AG09309 (cell line): ENCODE measurements around the gene VSIG10.

Experiments used
- DNase-seq: peaks from one replicate; pipeline ENCODE4 v3.0.0-alpha.2; 2010; ENCODE audit warnings: low read depth
- H3K4me3 ChIP-seq: 2 replicates; pipeline ENCODE4 v1.5.1; 2011; ENCODE audit warnings: mild to moderate bottlenecking, low read depth, low read length, moderate library complexity; ENCODE audit not compliant: control insufficient read depth
- CTCF ChIP-seq: IDR thresholded peaks from 2 replicates; pipeline ENCODE4 v1.5.1; 2011; ENCODE audit warnings: mild to moderate bottlenecking, low read depth, low read length, inconsistent platforms; ENCODE audit not compliant: insufficient read depth, control insufficient read depth; ENCODE audit errors: missing control alignments

The VSIG10 gene

GRCh38 chr12:118109088-118109487 is 5.3 kb upstream of the VSIG10 start:
- TF ChIP-seq CTCF: no peak
- H3K4me3 ChIP-seq: no peak overlapping the region
- no peak for DNase-seq

GRCh38 chr12:118107694-118108093 is 3.9 kb upstream of the VSIG10 start:
- DNase-seq: no peak
- no peak overlapping the region for H3K4me3 ChIP-seq
- TF ChIP-seq CTCF: no peak

- no peak for TF ChIP-seq CTCF
- no peak overlapping the region for H3K4me3 ChIP-seq
- DNase-seq: no peak
Measured at GRCh38 chr12:118107011-118107410, 3.2 kb upstream of the VSIG10 start.

- DNase-seq: no peak
- no peak for TF ChIP-seq CTCF
- H3K4me3 ChIP-seq: peak overlapping the region; percentile 74
Measured at GRCh38 chr12:118103201-118103600, 610 bp downstream of the VSIG10 start.

- TF ChIP-seq CTCF: no peak
- H3K4me3 ChIP-seq: peak overlapping the region; percentile 74
- DNase-seq: no peak
Measured at GRCh38 chr12:118102609-118103008, 1.2 kb downstream of the VSIG10 start.

GRCh38 chr12:118102070-118102469 is 1.7 kb downstream of the VSIG10 start:
- no peak for DNase-seq
- no peak overlapping the region for H3K4me3 ChIP-seq
- no peak for TF ChIP-seq CTCF

- no peak for TF ChIP-seq CTCF
- no peak for DNase-seq
- H3K4me3 ChIP-seq: no peak overlapping the region
Measured at GRCh38 chr12:118101051-118101450, 2.8 kb downstream of the VSIG10 start.
